ENCODE results near the gene PLPPR3.

GRCh38 chr19:789701-790060, 32.1 kb downstream of the PLPPR3 start:
- TF ChIP-seq CTCF (conservative IDR thresholded peaks at IDR 0.05) = no peak
- TF ChIP-seq EZH2 (IDR thresholded peaks at IDR 0.05; ENCODE audit: low read depth) = no peak
